ENCODE results near the gene PDK3.

PDK3 gene

DNA sequence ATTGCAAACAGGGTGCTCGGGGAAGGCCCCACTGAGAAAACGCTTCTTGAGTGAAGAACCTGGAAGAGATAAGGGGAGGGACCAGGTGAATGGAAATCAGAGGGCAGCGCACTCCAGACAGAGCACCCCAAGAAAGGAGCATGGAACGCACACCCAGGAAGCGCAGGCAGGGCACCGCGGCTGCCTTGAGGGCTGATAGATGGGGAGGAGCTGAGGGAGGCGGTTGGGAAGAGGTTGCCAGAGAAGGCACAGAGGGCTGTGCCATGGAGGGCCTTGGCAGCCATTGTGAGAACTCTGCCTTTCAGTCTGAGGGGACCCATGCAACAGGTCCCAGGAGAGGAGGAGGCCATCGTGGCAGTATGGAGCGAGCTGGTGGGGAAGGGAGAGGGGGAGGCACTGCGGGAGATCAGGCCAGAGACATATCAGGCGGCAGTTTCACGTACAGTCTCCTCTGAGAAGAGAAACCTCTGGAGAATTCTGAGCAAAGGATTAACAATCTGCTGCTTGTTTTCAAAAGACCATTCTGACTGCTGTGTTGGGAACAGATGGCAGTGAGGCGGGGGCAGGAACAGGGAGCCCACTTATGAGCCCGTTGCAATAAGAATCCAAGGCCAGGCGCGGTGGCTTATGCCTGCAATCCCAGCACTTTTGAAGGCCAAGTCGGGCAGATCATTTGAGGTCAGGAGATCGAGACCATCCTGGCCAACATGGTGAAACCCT lies 98.4 kb downstream of the PDK3 start:
- no peak for DNase-seq

DNA sequence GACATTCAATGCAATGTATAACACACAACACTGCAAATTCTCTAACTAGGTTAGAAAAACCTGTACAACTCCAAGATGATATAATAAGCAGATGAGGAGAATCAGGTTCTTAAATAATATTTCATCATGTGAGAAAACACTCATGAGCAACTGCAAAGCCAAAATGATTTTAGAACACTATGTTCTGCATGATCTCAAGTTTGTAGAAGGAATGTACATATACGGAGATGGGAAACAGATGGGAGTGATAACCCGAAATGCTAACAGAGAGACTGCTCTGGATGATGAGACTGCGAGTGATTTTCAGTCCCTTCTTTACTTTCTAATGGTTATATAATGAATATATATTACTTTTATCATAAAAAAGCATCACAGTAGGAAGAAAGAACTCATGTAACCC lies 101.2 kb downstream of the PDK3 start:
- no peak for DNase-seq

GRCh38 chrX:24567169-24567568 lies 102.1 kb downstream of the PDK3 start:
- no peak for DNase-seq

DNA sequence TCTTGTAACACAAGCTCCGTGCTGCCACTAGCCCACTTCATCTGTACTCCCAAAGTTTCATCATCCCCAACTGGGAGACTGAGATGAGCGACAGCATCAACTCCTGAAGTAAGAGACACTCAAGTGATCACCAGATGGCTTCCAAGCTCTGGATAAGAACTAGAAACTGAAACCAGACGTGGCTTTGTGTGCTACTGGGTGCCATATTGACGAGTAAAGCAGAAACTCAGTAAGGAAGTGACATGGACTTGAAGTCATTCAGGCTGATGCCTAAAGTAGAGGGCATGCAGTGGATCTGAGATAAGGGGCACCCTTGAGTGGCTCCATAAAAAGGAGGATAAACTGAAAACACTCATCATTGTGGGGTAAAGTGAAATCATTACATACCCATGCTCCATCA lies 109.7 kb downstream of the PDK3 start:
- DNase-seq: no peak

- no peak for DNase-seq
Measured at GRCh38 chrX:24575496-24575895, 110.4 kb downstream of the PDK3 start.

GRCh38 chrX:24577091-24577490 lies 112.0 kb downstream of the PDK3 start:
- no peak for DNase-seq

Data from T1000 (cell line).